H1 (cell line): ENCODE results near the gene FTSJ3. TPM values are rescaled to one million over a fixed set of nuclear protein-coding genes. Genes with fewer than 3 reads are reported as not detected.

Experiments
- CTCF ChIA-PET: fragments of 300-600 bp; sonication (Branson Sonifier 250); formaldehyde crosslinking; loops from one replicate; lab custom pipeline; 2021; ENCODE audit not compliant: partially characterized antibody; lab: Charles Lee
- POLR2A ChIA-PET: fragments of 300-600 bp; sonication (Branson Sonifier 250); formaldehyde crosslinking; loops from one replicate; lab custom pipeline; 2021; ENCODE audit warnings: inconsistent platforms; ENCODE audit not compliant: partially characterized antibody; lab: Charles Lee
- DNase-seq, 2 experiments: peaks; one replicate each; pipeline versions ENCODE4 v3.0.0 to v3.0.0-alpha.2; 2010 to 2022; ENCODE audit warnings: low spot score in 2 of 2, low read depth in 1 of 2, mixed read lengths in 1 of 2
- FAIRE-seq: peaks from 2 replicates; lab custom pipeline; 2011; peaks lifted over from hg19 to GRCh38; lab: Jason Lieb, UNC
- H2AFZ ChIP-seq: 2 replicates; pipeline ENCODE4 v1.8.1; 2012; ENCODE audit warnings: low read length, inconsistent platforms
- H2AK5ac ChIP-seq: 2 replicates; pipeline ENCODE4 v1.6.1; 2013; ENCODE audit warnings: low read depth, low read length
- H2BK120ac ChIP-seq: replicated peaks from 2 replicates; pipeline ENCODE3; 2013; ENCODE audit warnings: low read depth, low read length, inconsistent platforms
- H2BK12ac ChIP-seq: 2 replicates; pipeline ENCODE4 v1.6.1; 2013; ENCODE audit warnings: low read depth, low read length
- H2BK15ac ChIP-seq: 2 replicates; pipeline ENCODE4 v1.6.1; 2013; ENCODE audit warnings: low read length
- H2BK20ac ChIP-seq: 2 replicates; pipeline ENCODE4 v1.6.1; 2013; ENCODE audit warnings: low read length
- H2BK5ac ChIP-seq: 2 replicates; pipeline ENCODE4 v1.6.1; 2013; ENCODE audit warnings: low read depth, low read length
- H3K14ac ChIP-seq: 2 replicates; pipeline ENCODE4 v1.6.1; 2013; ENCODE audit warnings: inconsistent platforms; ENCODE audit not compliant: insufficient read length
- H3K18ac ChIP-seq: 2 replicates; pipeline ENCODE4 v1.6.1; 2013; ENCODE audit warnings: low read length; ENCODE audit errors: extremely low read depth
- H3K23ac ChIP-seq: 2 replicates; pipeline ENCODE4 v1.6.1; 2013; ENCODE audit warnings: inconsistent platforms; ENCODE audit not compliant: insufficient read length
- H3K23me2 ChIP-seq: 2 replicates; pipeline ENCODE4 v1.6.1; 2013; ENCODE audit warnings: low read depth, low read length
- H3K27ac ChIP-seq: 2 replicates; pipeline ENCODE4 v1.6.1; 2011; ENCODE audit warnings: low read depth, low read length, inconsistent platforms
- H3K27me3 ChIP-seq, 4 experiments: replicated peaks in 1 of 4; 1 replicate in 1 of 4; 2 replicates in 3 of 4; pipeline versions ENCODE4 v1.6.1 to v1.8.1; 2011 to 2013; ENCODE audit warnings: low read length in 3 of 4, mild to moderate bottlenecking in 3 of 4, inconsistent platforms in 2 of 4, mixed read lengths in 2 of 4, moderate library complexity in 1 of 4; ENCODE audit not compliant: control insufficient read depth in 3 of 4, insufficient read depth in 3 of 4; ENCODE audit errors: extremely low read depth in 1 of 4
- H3K36me3 ChIP-seq, 4 experiments: 2 replicates each; pipeline versions ENCODE4 v1.6.1 to v1.8.1; 2011 to 2013; ENCODE audit warnings: mild to moderate bottlenecking in 4 of 4, low read length in 3 of 4, moderate library complexity in 2 of 4, control low read depth in 1 of 4, inconsistent platforms in 1 of 4; ENCODE audit not compliant: insufficient read depth in 4 of 4, control insufficient read depth in 2 of 4
- H3K4ac ChIP-seq: replicated peaks from 2 replicates; pipeline ENCODE3; 2013; ENCODE audit warnings: low read length, low read depth, mixed read lengths, inconsistent platforms; ENCODE audit not compliant: insufficient read length
- H3K4me1 ChIP-seq, 4 experiments: replicated peaks in 1 of 4; 1 replicate in 1 of 4; 2 replicates in 3 of 4; pipeline versions ENCODE4 v1.6.1 to v1.8.1; 2011 to 2013; ENCODE audit warnings: low read length in 3 of 4, inconsistent platforms in 2 of 4, mixed read lengths in 1 of 4; ENCODE audit not compliant: insufficient read depth in 4 of 4, control insufficient read depth in 3 of 4
- H3K4me2 ChIP-seq, 2 experiments: 2 replicates each; pipeline versions ENCODE4 v1.6.1 to v1.8.1; 2011 to 2013; ENCODE audit warnings: low read depth in 2 of 2, low read length in 2 of 2, control low read depth in 1 of 2, inconsistent platforms in 1 of 2, mild to moderate bottlenecking in 1 of 2; ENCODE audit not compliant: insufficient read depth in 1 of 2
- H3K4me3 ChIP-seq, 4 experiments: fragments of 200-600, 300-600 bp in 1 of 4; sonication (generic), shearing (Covaris generic), sonication (Bioruptor Twin) in 1 of 4; 2 replicates each; pipeline versions ENCODE4 v1.5.1 to v1.8.1; 2011 to 2016; ENCODE audit warnings: low read length in 4 of 4, low read depth in 3 of 4, control low read depth in 2 of 4, inconsistent platforms in 2 of 4, mild to moderate bottlenecking in 2 of 4, mixed read lengths in 1 of 4, moderate library complexity in 1 of 4; ENCODE audit not compliant: insufficient read depth in 2 of 4; ENCODE audit errors: extremely low read depth in 1 of 4
- H3K56ac ChIP-seq: replicated peaks from 2 replicates; pipeline ENCODE3; 2013; ENCODE audit warnings: low read depth, mild to moderate bottlenecking, mixed read lengths, low read length, inconsistent platforms; ENCODE audit not compliant: insufficient read length
- H3K79me1 ChIP-seq: 2 replicates; pipeline ENCODE4 v1.6.1; 2013; ENCODE audit warnings: low read depth, low read length, control low read depth
- H3K79me2 ChIP-seq, 2 experiments: 2 replicates each; pipeline versions ENCODE4 v1.6.1 to v1.8.1; 2012 to 2013; ENCODE audit warnings: low read length in 2 of 2, mild to moderate bottlenecking in 2 of 2, inconsistent platforms in 1 of 2; ENCODE audit not compliant: insufficient read depth in 2 of 2, control insufficient read depth in 1 of 2
- H3K9ac ChIP-seq, 4 experiments: replicated peaks in 1 of 4; 1 replicate in 1 of 4; 2 replicates in 3 of 4; pipeline versions ENCODE4 v1.6.1 to v1.8.1; 2011 to 2013; ENCODE audit warnings: low read depth in 3 of 4, low read length in 3 of 4, control low read depth in 2 of 4, mild to moderate bottlenecking in 2 of 4, moderate library complexity in 2 of 4, inconsistent platforms in 1 of 4; ENCODE audit errors: extremely low read depth in 1 of 4
- H3K9me3 ChIP-seq, 2 experiments: 2 replicates each; pipeline versions ENCODE4 v1.6.1 to v1.8.1; 2012 to 2013; ENCODE audit warnings: mild to moderate bottlenecking in 2 of 2, moderate library complexity in 2 of 2, control low read depth in 1 of 2, inconsistent platforms in 1 of 2, low read depth in 1 of 2, low read length in 1 of 2, mixed read lengths in 1 of 2; ENCODE audit not compliant: insufficient read depth in 2 of 2
- H4K20me1 ChIP-seq, 2 experiments: replicated peaks in 1 of 2; 2 replicates each; pipeline versions ENCODE3 to v1.8.1; 2011 to 2013; ENCODE audit warnings: inconsistent platforms in 2 of 2, low read length in 2 of 2, mild to moderate bottlenecking in 1 of 2; ENCODE audit not compliant: insufficient read depth in 2 of 2, control insufficient read depth in 1 of 2
- H4K5ac ChIP-seq: 2 replicates; pipeline ENCODE4 v1.6.1; 2013; ENCODE audit warnings: low read length, low read depth, mixed read lengths, inconsistent platforms; ENCODE audit not compliant: insufficient read length
- H4K8ac ChIP-seq: 2 replicates; pipeline ENCODE4 v1.8.0; 2013; ENCODE audit warnings: mild to moderate bottlenecking, moderate library complexity, low read length, inconsistent platforms; ENCODE audit not compliant: insufficient read depth; ENCODE audit errors: extremely low read depth
- H4K91ac ChIP-seq: replicated peaks from 2 replicates; pipeline ENCODE3; 2013; ENCODE audit warnings: low read length, mixed read lengths, inconsistent platforms; ENCODE audit not compliant: insufficient read length
- NRF1 ChIP-seq: IDR thresholded peaks from 2 replicates; pipeline ENCODE4 v1.6.1; 2011; ENCODE audit warnings: mild to moderate bottlenecking, low read depth, low read length, improper control_type of control experiment
- polyA plus RNA-seq, 7 experiments: library from polyadenylated mRNA; depleted of rRNA in 3 of 7; stranded (reverse) in 5 of 7; unstranded in 2 of 7; fragments of >200 nt in 5 of 7; fragments of 200-250 nt in 2 of 7; gene quantifications; 1 replicate in 5 of 7; 2 replicates in 1 of 7; 4 replicates in 1 of 7; pipeline versions ENCODE4 v1.2.1 to v1.2.3, GENCODE V29; 2011 to 2013; ENCODE audit warnings: missing spikeins in 2 of 7, mixed read lengths in 2 of 7
- total RNA-seq: library from RNA; stranded (reverse); fragmentation: NEBNext Ultra II Directional; extraction: Animal tissue kit (Norgen Biotek cat#: 25700); gene quantifications from 2 replicates; pipeline ENCODE4 v1.2.1, GENCODE V29; 2021

Gene FTSJ3
- total and polyA plus RNA-seq, 2 of the 8 experiments (the other 6 are each of a cell fraction or from before 2014, with no cell fraction given), result 42.7 to 77.2 TPM

DNA sequence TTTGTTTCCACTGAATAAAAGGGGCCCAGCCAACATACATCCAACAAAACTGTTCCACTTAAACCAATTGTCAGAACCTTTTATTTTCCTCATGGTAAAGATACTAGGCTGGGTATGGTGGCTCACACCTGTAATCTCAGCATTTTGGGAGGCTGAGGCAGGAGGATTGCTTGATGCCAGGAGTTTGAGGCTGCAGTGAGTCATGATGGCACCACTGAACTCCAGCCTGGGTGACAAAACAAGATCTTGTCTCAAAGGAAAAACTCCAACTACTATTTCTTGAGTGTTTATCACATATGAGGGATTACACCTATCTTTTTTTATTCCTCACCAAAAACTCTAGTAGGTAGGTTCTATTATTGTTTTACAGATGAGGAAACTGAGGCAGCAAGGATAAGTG, 4.9 kb downstream of the FTSJ3 start:
- Histone ChIP-seq H3K27me3 (no peaks in the 10 kb centered on the region), H3K4me2 (no peak overlapping the region), H2BK5ac (no peak overlapping the region), H2AFZ (no peak overlapping the region), H3K23me2 (peaks cover 5% of the 10 kb centered on the region), H3K9ac (no peak overlapping the region), H2AK5ac (no peak overlapping the region), H3K4me1 (no peaks in the 10 kb centered on the region), H3K27ac (no peak overlapping the region), H3K79me1 (peaks cover 9% of the 10 kb centered on the region; the same call in 1 of the 2 replicates), H2BK120ac (no peak overlapping the region), H4K20me1 (peaks cover 6 to 28% of the 10 kb centered on the region in 2 experiments), H4K91ac (no peak overlapping the region), H3K14ac (no peak overlapping the region), H3K36me3 (peaks cover 55 to 81% (median 76%) of the 10 kb centered on the region in 4 experiments), H3K4ac (no peak overlapping the region), H2BK15ac (no peak overlapping the region), H3K79me2 (peaks cover 0 to 18% of the 10 kb centered on the region in 2 experiments; a peak in 2 of 4 replicates), H3K23ac (no peak overlapping the region), H3K9me3 (no peaks in the 10 kb centered on the region), H3K56ac (no peak overlapping the region), H3K4me3 (no peak overlapping the region), H2BK12ac (no peak overlapping the region), H4K8ac (no peak overlapping the region), H3K18ac (no peak overlapping the region), H4K5ac (no peak overlapping the region), H2BK20ac (no peak overlapping the region)
- FAIRE-seq, result no peak
- POLR2A ChIA-PET, result interaction anchor here (27.8 to 32.3 kb wide), 3 partner anchors 2 to 40 kb away, joined by 481 to 593 read pairs (median 593); partner anchors contain the start of genes CCDC47, DDX42, FTSJ3 and PSMC5
- no peak for DNase-seq
- CTCF ChIA-PET, result interaction anchor here (0.8 to 7.5 kb wide), 2 partner anchors 11 to 14 kb away, joined by 4 to 61 read pairs; no protein-coding TSS in a partner anchor
- TF ChIP-seq NRF1, result no peak
